ENCODE results near the gene SYNGAP1.
"Not testable (repeated sequence)": the region's sequence is repeated elsewhere in the genome, so short reads cannot be mapped to it uniquely, and the experiment has no call there.

The SYNGAP1 gene

DNA sequence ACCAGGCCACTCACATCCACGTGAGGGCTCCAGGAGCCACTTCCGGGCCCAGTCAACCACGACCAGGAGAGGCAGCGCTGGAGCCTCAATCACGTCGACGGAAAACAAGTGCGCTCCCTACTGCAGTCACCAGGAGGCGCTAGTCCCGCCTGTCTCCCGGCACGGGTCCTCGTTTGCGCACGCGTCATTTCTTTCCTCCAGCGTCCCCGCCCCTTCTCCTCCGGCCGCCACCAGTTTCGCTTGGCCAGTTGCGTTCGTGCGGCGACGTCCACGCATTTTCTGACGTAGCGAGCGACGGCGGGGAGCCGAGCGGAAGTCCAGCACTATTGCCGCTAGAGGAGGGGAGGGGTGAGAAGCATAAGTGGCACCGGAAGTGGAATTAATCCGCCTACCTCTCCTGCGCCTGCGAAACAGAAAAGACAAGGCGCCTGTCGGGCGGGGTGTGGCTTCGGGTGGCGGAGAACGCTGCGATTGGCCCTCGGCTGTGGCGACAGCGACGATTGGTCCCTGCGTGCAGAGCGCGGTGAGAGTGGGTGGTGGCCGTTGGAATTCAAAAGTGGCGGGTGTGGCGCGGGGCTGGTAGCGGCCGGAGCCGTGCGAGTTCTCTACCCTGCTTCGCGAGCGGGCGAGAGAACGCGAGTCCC is 28.5 kb upstream of the SYNGAP1 start, which contains the start of gene KIFC1:
KIFC1 (plus strand) TSS at position 546 of the 644 bp plus-strand sequence. CDS start 163 bp downstream, outside the sequence.
- DNase-seq, result peak; percentile 100
- TF ChIP-seq GATA1 (IDR thresholded peaks at IDR 0.05; ENCODE audit: low read depth, low read length) (no peak), POLR2A (IDR thresholded peaks at IDR 0.05; ENCODE audit: low read length) (peak; percentile 84)

DNA sequence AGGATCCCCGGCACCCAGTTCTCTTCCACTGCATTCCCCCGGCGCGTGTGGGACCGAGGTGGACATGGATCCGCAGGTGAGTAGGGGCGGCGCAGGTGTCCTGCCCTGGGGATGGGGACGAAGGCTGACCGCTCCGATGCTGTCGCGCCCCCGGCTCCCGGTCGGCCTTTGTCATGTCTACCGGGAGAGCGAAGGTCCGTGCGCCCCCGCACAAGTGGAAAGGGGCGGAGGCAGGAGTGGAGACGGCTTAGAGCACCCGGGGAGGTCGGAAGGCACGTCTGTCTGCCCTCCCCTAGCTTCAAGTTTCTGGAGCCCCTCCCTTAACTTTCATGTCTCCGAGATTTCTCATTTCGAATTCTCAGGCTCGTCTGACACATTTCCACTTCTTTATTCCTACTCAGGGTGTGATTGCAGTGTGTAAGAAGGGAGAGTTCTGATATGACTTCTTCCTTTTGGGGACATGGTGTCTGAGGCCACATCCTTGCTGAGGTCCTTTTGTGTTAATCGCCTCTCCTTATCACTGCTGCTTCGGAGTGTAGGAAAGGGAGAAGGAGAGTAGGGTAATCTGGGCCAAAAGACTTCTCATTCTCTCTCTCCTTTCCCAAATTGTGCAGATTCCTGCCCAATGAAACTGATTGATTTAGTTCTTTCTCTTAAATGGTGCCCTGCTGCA is 27.8 kb upstream of the SYNGAP1 start:
- TF ChIP-seq POLR2A (IDR thresholded peaks at IDR 0.05; ENCODE audit: low read length), result peak; percentile 55
- TF ChIP-seq GATA1 (IDR thresholded peaks at IDR 0.05; ENCODE audit: low read depth, low read length), result no peak
- peak; percentile 67 to 77 for DNase-seq

- no peak for TF ChIP-seq GATA1 (IDR thresholded peaks at IDR 0.05; ENCODE audit: low read depth, low read length)
- no peak for TF ChIP-seq POLR2A (IDR thresholded peaks at IDR 0.05; ENCODE audit: low read length)
Observed at GRCh38 chr6:33392595-33392948, 27.3 kb upstream of the SYNGAP1 start.

GRCh38 chr6:33392979-33393378 is 26.9 kb upstream of the SYNGAP1 start:
- no peak for DNase-seq
- TF ChIP-seq GATA1 (IDR thresholded peaks at IDR 0.05; ENCODE audit: low read depth, low read length) (no peak), POLR2A (IDR thresholded peaks at IDR 0.05; ENCODE audit: low read length) (no peak)

More at GRCh38 chr6:33392595-33392948, 27.3 kb upstream of the SYNGAP1 start:
- DNase-seq, result no peak

- TF ChIP-seq GATA1 (IDR thresholded peaks at IDR 0.05; ENCODE audit: low read depth, low read length) (no peak), POLR2A (IDR thresholded peaks at IDR 0.05; ENCODE audit: low read length) (no peak)
- DNase-seq, result no peak
Observed at GRCh38 chr6:33397541-33397940, 22.3 kb upstream of the SYNGAP1 start.

DNA sequence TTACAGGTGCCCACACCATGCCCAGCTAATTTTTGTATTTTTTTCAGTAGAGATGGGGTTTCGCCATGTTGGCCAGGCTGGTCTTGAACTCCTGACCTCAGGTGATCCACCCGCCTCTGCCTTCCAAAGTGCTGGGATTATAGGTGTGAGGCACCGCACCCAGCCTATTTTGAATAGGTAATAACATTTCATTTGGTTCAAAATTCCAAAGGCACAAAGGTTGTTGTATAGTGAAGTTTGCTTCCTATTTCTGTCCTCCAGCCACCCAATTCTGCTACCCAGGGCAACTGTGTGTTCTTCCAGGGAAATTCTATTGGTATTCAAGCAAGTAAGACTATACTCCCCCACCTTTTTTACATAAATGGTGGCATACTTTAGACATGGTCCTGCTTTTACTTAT is 21.3 kb upstream of the SYNGAP1 start:
- not testable (repeated sequence) for DNase-seq

DNA sequence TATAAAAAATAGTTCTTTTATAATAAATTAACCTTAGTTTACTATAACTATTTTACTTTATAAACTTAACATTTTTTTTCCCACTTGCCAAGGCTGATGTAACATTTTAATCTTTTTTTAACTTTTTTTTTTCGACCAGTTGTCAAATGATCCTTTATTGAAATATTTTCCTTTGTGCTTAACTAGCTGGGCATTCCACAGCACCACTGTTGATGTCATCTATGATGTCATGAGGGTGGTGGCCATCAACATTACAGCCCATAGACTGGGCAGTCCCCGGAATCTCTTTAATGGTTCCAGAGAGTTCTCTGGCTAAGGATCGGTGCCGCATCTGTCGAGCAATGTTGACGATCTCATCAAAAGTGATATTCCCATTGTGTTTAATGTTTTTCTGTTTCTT is 20.0 kb upstream of the SYNGAP1 start:
- DNase-seq, result not testable (repeated sequence)

DNA sequence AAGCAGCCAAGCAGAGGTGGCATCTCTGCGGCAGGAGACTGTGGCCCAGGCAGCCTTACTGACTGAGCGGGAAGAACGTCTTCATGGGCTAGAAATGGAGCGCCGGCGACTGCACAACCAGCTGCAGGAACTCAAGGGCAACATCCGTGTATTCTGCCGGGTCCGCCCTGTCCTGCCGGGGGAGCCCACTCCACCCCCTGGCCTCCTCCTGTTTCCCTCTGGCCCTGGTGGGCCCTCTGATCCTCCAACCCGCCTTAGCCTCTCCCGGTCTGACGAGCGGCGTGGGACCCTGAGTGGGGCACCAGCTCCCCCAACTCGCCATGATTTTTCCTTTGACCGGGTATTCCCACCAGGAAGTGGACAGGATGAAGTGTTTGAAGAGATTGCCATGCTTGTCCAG is 15.0 kb upstream of the SYNGAP1 start:
- no peak for DNase-seq

GRCh38 chr6:33405386-33405940 is 14.4 kb upstream of the SYNGAP1 start:
- no peak for DNase-seq

More for the DNA sequence above, 15.0 kb upstream of the SYNGAP1 start:
- TF ChIP-seq POLR2A (IDR thresholded peaks at IDR 0.05; ENCODE audit: low read length) (no peak), GATA1 (IDR thresholded peaks at IDR 0.05; ENCODE audit: low read depth, low read length) (no peak)

DNA sequence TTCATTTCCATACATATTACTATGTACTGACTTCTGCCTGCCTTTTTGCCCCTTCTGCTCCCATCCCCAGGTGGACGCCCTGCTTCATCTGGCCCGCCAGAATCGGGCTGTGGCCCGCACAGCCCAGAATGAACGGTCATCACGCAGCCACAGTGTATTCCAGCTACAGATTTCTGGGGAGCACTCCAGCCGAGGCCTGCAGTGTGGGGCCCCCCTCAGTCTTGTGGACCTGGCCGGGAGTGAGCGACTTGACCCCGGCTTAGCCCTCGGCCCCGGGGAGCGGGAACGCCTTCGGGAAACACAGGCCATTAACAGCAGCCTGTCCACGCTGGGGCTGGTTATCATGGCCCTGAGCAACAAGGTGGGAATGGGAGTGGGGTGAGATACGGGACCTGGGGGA is 13.7 kb upstream of the SYNGAP1 start:
- no peak for DNase-seq
- TF ChIP-seq GATA1 (IDR thresholded peaks at IDR 0.05; ENCODE audit: low read depth, low read length) (no peak), POLR2A (IDR thresholded peaks at IDR 0.05; ENCODE audit: low read length) (no peak)

More at GRCh38 chr6:33405386-33405940, 14.4 kb upstream of the SYNGAP1 start:
- TF ChIP-seq GATA1 (IDR thresholded peaks at IDR 0.05; ENCODE audit: low read depth, low read length) (no peak), POLR2A (IDR thresholded peaks at IDR 0.05; ENCODE audit: low read length) (no peak)

- peak in 1 of 2 experiments; percentile 44 for DNase-seq
- no peak for TF ChIP-seq POLR2A (IDR thresholded peaks at IDR 0.05; ENCODE audit: low read length)
- TF ChIP-seq GATA1 (IDR thresholded peaks at IDR 0.05; ENCODE audit: low read depth, low read length), result no peak
Observed at GRCh38 chr6:33407132-33407718, 12.6 kb upstream of the SYNGAP1 start.

- peak; percentile 99 for DNase-seq
- TF ChIP-seq GATA1 (IDR thresholded peaks at IDR 0.05; ENCODE audit: low read depth, low read length), result no peak
- TF ChIP-seq POLR2A (IDR thresholded peaks at IDR 0.05; ENCODE audit: low read length), result peak; percentile 89
Observed at GRCh38 chr6:33410050-33410710, 9.7 kb upstream of the SYNGAP1 start.

DNA sequence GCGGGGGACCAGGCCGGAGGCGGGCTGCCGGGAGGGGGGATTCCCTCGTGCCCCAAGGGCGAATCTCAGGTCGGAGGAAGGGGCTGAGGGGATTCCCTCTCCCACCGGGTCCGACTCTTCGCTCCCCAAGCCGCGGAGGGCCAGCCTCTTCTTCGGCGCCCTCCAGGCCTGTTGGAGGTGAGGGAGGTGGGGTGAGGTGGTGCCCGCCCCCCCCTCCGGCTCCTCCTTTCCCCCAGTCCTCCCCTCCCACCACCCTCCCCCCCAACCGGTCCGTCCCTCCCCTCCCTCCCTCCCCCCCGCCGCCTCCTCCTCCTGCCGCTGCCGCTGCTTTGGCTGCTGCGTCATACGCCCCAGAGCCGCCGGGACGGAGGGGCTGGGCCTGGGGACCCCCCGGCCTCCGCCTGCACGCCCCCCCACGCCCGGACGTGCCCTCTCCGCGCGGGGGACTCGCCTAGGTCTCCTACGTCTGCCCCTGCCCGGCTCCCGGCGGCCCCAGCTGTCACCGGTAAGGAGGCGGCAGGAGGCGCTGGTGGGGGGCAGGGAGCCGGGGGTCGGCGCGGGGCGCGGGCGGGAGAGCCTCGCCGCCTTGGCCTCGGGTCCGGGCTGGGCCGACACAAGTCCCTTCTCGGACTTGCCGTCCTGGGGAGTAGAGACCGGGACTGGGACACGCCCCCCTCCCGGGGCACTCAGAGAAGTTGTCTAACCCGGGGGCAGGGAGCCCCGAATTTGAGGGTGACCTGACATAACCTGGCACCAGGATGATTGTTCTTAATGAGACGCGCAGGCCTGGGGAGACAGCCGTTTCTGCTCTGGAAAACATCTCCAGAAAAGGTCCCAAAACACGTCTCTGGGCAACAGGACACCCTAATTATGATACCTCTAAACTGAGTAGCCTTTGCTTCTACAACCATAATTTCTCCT is 8.9 kb upstream of the SYNGAP1 start, which contains the start of gene PHF1:
PHF1 (plus strand) TSS at position 304 of the 921 bp plus-strand sequence. CDS start 1,250 bp downstream, outside the sequence.
- TF ChIP-seq GATA1 (IDR thresholded peaks at IDR 0.05; ENCODE audit: low read depth, low read length) (no peak), POLR2A (IDR thresholded peaks at IDR 0.05; ENCODE audit: low read length) (no peak)
- peak; percentile 91 to 93 for DNase-seq
